Esophagus squamous epithelium (tissue), 4 donors: ENCODE data around the gene CLDN14.

Source experiments
- CTCF ChIP-seq, 6 experiments: fragments of 450-650 bp in 4 of 6; fragments of 200-600 bp in 2 of 6; sonication (generic) in 2 of 6; IDR thresholded peaks; one replicate each; pipeline ENCODE4 v1.5.1; 2016 to 2019; ENCODE audit warnings: antibody characterized with exemption in 6 of 6, mild to moderate bottlenecking in 4 of 6, moderate library complexity in 4 of 6
- POLR2A ChIP-seq, 4 donors: fragments of 450-650 bp; IDR thresholded peaks; one replicate each; pipeline ENCODE4 v1.6.1; 2017; ENCODE audit warnings: antibody characterized with exemption in 4 of 4, mild to moderate bottlenecking in 4 of 4, moderate library complexity in 3 of 4

DNA sequence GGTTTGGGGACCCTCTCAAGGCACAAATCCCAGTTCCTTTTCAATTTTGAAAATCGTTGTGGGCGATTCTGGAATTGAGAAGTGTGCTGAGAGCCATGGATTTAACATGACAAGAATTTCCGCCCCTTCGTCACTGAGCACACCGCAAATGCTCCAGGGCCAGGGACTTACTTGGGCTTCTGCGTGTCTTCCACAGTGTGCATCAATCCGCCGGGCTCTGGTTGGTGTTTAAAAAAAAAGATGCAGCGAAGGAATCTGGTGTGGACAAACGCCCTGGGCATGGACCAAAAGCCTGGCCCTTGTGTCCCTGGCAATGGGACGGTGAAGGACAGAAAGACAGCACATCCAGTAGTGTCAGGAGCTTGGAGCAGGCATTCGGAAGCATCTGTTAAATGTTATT lies 696 bp upstream of the CLDN14 start:
- TF ChIP-seq CTCF (IDR thresholded peaks at IDR 0.05): no peak
- no peak for TF ChIP-seq POLR2A (IDR thresholded peaks at IDR 0.05)
